Smooth muscle cell (in vitro differentiated cells): ENCODE data around the gene NINJ2. TPM values are rescaled to one million over a fixed set of nuclear protein-coding genes. Genes with fewer than 3 reads are reported as not detected.

Source experiments
- DNase-seq: peaks from one replicate; lab custom pipeline; 2025; ENCODE audit not compliant: unreplicated experiment; lab: John Stamatoyannopoulos, UW
- H2AFZ ChIP-seq: fragments of 200-600 bp; sonication (generic); 2 replicates; pipeline ENCODE4 v1.6.0; 2016; ENCODE audit warnings: antibody characterized with exemption, low read depth, mild to moderate bottlenecking
- H3F3A ChIP-seq: fragments of 200-600 bp; sonication (generic); 2 replicates; pipeline ENCODE4 v1.6.0; 2017; ENCODE audit warnings: antibody characterized with exemption, low read depth
- H3K27ac ChIP-seq: fragments of 200-600 bp; sonication (generic); 2 replicates; pipeline ENCODE4 v1.5.1; 2016; ENCODE audit warnings: low read depth, mild to moderate bottlenecking
- H3K27me3 ChIP-seq: fragments of 200-600 bp; sonication (generic); 2 replicates; pipeline ENCODE4 v1.6.1; 2016; ENCODE audit warnings: low read depth, mild to moderate bottlenecking
- H3K36me3 ChIP-seq: fragments of 200-600 bp; sonication (generic); 2 replicates; pipeline ENCODE4 v1.5.1; 2016; ENCODE audit warnings: low read depth
- H3K4me1 ChIP-seq: fragments of 200-600 bp; sonication (generic); 2 replicates; pipeline ENCODE4 v1.5.1; 2016; ENCODE audit warnings: low read depth
- H3K4me2 ChIP-seq: fragments of 200-600 bp; sonication (generic); 2 replicates; pipeline ENCODE4 v1.6.0; 2016; ENCODE audit warnings: mild to moderate bottlenecking
- H3K4me3 ChIP-seq: fragments of 200-600 bp; sonication (generic); 2 replicates; pipeline ENCODE4 v1.5.1; 2016; ENCODE audit warnings: mild to moderate bottlenecking
- H3K79me2 ChIP-seq: fragments of 200-600 bp; sonication (generic); 2 replicates; pipeline ENCODE4 v1.6.0; 2016; ENCODE audit warnings: low read depth, mild to moderate bottlenecking
- H3K9ac ChIP-seq: fragments of 200-600 bp; sonication (generic); 2 replicates; pipeline ENCODE4 v1.6.0; 2016; ENCODE audit warnings: low read depth
- H3K9me3 ChIP-seq: fragments of 200-600 bp; sonication (generic); replicated peaks from 2 replicates; pipeline ENCODE4 v1.5.1; 2016; ENCODE audit warnings: low read depth
- H4K20me1 ChIP-seq: fragments of 200-600 bp; sonication (generic); 2 replicates; pipeline ENCODE4 v1.6.0; 2016; ENCODE audit warnings: low read depth
- WGBS: methylation state at CpG from one replicate; pipeline ENCODE4 v1.1.7; 2016; ENCODE audit warnings: low lambda C conversion rate; 5-methylcytosine and 5-hydroxymethylcytosine counted together
- polyA plus RNA-seq: library from polyadenylated mRNA; unstranded; fragments of >200 nt; fragmentation: Nextera tagmentation; extraction: Ambion mirVana; gene quantifications from 2 replicates; pipeline ENCODE4 v1.2.1, GENCODE V29; 2016
- total RNA-seq: library from RNA; depleted of rRNA; stranded (reverse); fragments of >200 nt; gene quantifications from 2 replicates; pipeline ENCODE4 v1.2.3, GENCODE V29; 2014
- TF ChIP-seq, protein P1 (sequence below): fragments of 200-600 bp; sonication (generic); IDR thresholded peaks from 2 replicates; pipeline ENCODE4 v1.5.1; 2017; ENCODE audit warnings: borderline replicate concordance, mild to moderate bottlenecking, antibody characterized with exemption; ENCODE audit not compliant: insufficient read depth, poor library complexity, severe bottlenecking

NINJ2 gene
- total and polyA plus RNA-seq, 2 experiments from 2014 or later: 4.2 to 12.1 TPM

DNA sequence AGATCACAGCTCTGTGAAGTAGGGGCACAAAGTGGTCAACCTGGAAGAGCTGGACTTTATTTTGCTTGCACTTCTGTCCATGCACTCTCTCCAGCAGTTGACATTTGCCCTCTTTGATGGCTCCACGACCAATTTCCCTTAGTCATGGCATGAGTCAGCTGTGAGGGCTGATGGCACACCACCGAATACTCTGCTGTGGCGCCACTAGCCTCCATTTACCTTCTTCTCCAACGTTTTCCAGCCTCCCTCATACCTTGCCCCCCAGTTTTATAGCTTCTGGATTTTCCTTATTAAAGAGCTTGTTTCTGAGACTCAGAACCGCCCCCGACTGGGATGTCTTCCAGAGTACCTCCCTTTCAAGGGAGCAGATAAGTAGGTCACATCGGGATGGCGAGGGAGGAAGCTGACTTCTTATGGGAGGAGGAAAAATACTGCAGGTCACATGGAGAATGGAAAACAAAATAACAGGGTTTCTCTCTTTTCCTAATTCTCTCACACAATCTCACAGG is 17.6 kb downstream of the NINJ2 start:
- H3K9ac ChIP-seq: no peak overlapping the region
- no peak overlapping the region for H2AFZ ChIP-seq
- no peak overlapping the region for H3K4me3 ChIP-seq
- H3K36me3 ChIP-seq: no peaks in the 10 kb centered on the region
- 39% methylated on average over 8 of the region's 8 CpGs for WGBS
- H3K4me1 ChIP-seq: no peaks in the 10 kb centered on the region
- H3F3A ChIP-seq: peaks cover 5% of the 10 kb centered on the region
- H3K9me3 ChIP-seq: no peaks in the 10 kb centered on the region
- no peak overlapping the region for H3K4me2 ChIP-seq
- no peaks in the 10 kb centered on the region for H4K20me1 ChIP-seq
- DNase-seq: no peak
- no peaks in the 10 kb centered on the region for H3K79me2 ChIP-seq
- no peak overlapping the region for H3K27ac ChIP-seq
- TF ChIP-seq, protein P1, sequence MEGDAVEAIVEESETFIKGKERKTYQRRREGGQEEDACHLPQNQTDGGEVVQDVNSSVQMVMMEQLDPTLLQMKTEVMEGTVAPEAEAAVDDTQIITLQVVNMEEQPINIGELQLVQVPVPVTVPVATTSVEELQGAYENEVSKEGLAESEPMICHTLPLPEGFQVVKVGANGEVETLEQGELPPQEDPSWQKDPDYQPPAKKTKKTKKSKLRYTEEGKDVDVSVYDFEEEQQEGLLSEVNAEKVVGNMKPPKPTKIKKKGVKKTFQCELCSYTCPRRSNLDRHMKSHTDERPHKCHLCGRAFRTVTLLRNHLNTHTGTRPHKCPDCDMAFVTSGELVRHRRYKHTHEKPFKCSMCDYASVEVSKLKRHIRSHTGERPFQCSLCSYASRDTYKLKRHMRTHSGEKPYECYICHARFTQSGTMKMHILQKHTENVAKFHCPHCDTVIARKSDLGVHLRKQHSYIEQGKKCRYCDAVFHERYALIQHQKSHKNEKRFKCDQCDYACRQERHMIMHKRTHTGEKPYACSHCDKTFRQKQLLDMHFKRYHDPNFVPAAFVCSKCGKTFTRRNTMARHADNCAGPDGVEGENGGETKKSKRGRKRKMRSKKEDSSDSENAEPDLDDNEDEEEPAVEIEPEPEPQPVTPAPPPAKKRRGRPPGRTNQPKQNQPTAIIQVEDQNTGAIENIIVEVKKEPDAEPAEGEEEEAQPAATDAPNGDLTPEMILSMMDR: no peak
- no peaks in the 10 kb centered on the region for H3K27me3 ChIP-seq

DNA sequence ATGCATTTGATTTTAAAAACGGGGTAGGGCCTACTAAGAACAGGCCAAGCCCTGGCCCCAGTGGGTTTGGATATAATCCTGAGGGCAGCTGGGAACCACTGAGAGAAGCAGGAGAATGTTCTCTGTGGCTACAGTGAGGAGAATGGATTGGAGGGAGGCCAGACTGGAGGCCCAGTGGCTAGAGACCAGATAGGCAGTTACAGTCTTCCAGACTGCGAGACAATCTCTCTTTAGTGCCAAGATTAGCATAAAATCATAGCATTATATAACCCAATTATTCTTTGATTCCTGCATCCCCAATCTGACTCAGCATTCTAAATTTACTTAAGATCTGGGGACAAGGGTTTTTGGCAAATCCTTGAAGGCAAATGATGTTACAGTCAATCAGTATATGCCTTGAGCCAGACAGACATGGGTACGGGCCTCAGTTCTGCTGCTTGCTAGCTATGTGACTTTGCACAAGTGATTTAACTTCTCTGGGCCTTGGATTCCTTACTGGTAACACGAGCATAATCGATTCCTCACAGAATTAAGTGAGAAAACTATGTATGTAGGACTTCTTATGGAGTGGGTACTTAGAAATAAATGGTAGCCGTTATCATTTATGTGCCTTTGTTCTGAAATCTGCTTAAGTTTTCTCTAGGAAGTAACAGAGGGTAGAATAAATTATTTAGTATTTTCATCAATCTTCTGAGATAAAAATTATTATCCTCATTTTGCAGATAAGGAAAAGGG is 18.3 kb downstream of the NINJ2 start:
- DNase-seq: no peak
- Histone ChIP-seq H3K4me3 (no peak overlapping the region), H3K27ac (peak overlapping the region; percentile 5), H3K36me3 (no peaks in the 10 kb centered on the region), H3K27me3 (no peaks in the 10 kb centered on the region), H3K4me2 (peak overlapping the region; percentile 8), H3K4me1 (no peaks in the 10 kb centered on the region), H3F3A (peaks cover 5% of the 10 kb centered on the region), H4K20me1 (no peaks in the 10 kb centered on the region), H3K9me3 (no peaks in the 10 kb centered on the region), H3K79me2 (no peaks in the 10 kb centered on the region), H3K9ac (no peak overlapping the region), H2AFZ (no peak overlapping the region)
- TF ChIP-seq, protein P1: no peak
- WGBS: 93% methylated on average over 6 of the region's 6 CpGs

DNA sequence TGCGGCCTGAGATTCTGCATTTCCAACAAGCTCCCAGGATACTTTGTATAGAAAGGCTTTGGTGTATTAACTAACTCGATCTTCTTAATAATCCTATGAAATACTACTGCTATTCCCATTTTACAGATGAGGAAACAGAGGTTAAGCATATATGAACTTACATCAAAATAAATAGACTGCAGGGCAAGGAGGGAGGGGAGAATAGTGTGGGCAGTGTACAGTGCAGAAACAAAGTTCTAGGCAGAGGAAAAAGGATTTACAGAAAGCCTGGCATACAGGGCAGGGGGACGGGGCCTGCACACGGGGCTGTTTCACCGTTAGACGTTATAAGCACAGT is 19.0 kb downstream of the NINJ2 start:
- Histone ChIP-seq H3K4me1 (no peaks in the 10 kb centered on the region), H3K9me3 (no peaks in the 10 kb centered on the region), H3K36me3 (no peaks in the 10 kb centered on the region), H3K4me3 (no peak overlapping the region), H2AFZ (no peak overlapping the region), H3K4me2 (no peak overlapping the region), H3K27me3 (no peaks in the 10 kb centered on the region), H3F3A (peaks cover 5% of the 10 kb centered on the region), H3K9ac (no peak overlapping the region), H3K79me2 (no peaks in the 10 kb centered on the region), H4K20me1 (no peaks in the 10 kb centered on the region), H3K27ac (no peak overlapping the region)
- DNase-seq: no peak
- TF ChIP-seq, protein P1: no peak
- 96% methylated on average over 6 of the region's 6 CpGs for WGBS
